Activated naive CD8-positive, alpha-beta T cell treated with anti-CD3 and anti-CD28 coated beads, Interleukin-2, amount 50 U/mL, for 24 hours (primary cell): ENCODE results near the gene SNAPC4.
A peak's percentile ranks its signal among the peaks of the same experiment; 100 is the strongest.

Source experiments
- ATAC-seq: fragments of 150-1000 bp; cut with Tn5 transposase; one replicate; pipeline ENCODE4 v1.10.0; 2021
- DNase-seq: peaks from one replicate; pipeline ENCODE4 v3.0.0; 2021
- H3K27ac Mint-ChIP-seq: one replicate; pipeline ENCODE4 v1.8.0; 2021; ENCODE audit warnings: mild to moderate bottlenecking, mixed read lengths
- H3K27me3 Mint-ChIP-seq: one replicate; pipeline ENCODE4 v1.8.0; 2021; ENCODE audit warnings: mixed read lengths
- H3K36me3 Mint-ChIP-seq: one replicate; pipeline ENCODE4 v1.8.0; 2021; ENCODE audit warnings: low read depth, mixed read lengths
- H3K4me1 Mint-ChIP-seq: one replicate; pipeline ENCODE4 v1.8.0; 2021; ENCODE audit warnings: mixed read lengths
- H3K4me3 Mint-ChIP-seq: one replicate; pipeline ENCODE4 v1.8.0; 2021; ENCODE audit warnings: mild to moderate bottlenecking, moderate library complexity, mixed read lengths
- H3K9me3 Mint-ChIP-seq: one replicate; pipeline ENCODE4 v1.8.0; 2021; ENCODE audit warnings: mixed read lengths

SNAPC4 gene

DNA sequence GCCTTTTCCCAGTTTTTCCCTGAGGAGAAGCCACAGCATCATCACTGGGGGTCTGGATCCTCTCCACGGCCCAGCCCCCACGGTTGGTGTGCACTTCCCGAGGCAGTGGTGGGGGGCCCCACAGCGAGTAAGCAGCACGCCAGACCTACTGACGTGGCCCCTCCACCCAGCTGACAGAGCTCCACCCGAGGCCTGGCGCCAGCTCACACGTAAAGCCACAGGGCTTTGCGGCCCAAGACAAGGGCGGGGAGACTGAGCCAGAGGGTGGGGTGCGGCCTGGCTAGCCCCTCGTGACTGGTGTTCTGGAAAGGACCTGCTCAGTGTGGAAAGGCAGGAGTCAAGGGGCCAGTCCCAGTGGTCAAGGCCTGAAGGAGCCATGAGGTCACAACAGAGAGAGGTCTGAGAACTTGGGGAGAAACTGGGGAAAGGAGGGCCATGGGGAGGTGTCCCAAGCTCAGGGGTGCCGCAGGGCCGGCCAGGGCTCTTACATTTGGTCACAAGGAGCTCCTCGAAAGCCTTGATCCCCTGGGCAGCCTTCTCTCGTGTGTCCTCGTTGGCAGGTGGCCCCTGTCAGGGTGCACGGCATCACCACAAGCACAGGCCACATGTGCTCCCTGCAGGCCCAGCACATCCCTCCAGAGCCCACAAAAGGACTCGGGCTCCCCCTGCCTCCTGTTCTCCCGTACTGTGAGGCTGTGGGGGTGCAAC, 5.5 kb downstream of the SNAPC4 start:
- Mint-ChIP-seq H3K27me3 (no peaks in the 10 kb centered on the region), H3K9me3 (no peaks in the 10 kb centered on the region), H3K4me3 (no peak overlapping the region), H3K4me1 (peaks cover 13% of the 10 kb centered on the region), H3K27ac (no peak overlapping the region), H3K36me3 (peaks cover 49% of the 10 kb centered on the region)
- no peak for DNase-seq
- no peak for ATAC-seq

DNA sequence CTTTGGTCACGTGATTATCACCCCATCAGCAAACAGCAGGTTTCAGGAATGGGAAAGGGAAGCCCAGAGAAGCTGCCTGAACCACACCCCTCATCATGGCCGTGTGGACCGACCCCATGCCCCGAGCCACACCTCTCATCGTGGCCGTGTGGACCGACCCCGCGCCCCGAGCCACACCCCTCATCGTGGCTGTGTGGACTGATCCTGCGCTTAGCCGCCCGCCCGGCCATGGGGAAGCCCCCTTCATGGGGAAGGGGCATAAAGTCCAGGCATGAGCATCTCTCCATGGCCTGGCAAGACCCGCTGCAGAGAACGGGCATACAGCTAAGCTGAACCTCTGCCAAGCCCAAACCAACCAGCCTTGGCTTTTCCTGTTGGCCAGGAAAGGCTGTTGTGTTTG, 6.4 kb downstream of the SNAPC4 start:
- Mint-ChIP-seq H3K27me3 (no peaks in the 10 kb centered on the region), H3K36me3 (peaks cover 47% of the 10 kb centered on the region), H3K4me3 (no peak overlapping the region), H3K9me3 (no peaks in the 10 kb centered on the region), H3K27ac (no peak overlapping the region), H3K4me1 (peaks cover 4% of the 10 kb centered on the region)
- no peak for DNase-seq
- ATAC-seq, result no peak

DNA sequence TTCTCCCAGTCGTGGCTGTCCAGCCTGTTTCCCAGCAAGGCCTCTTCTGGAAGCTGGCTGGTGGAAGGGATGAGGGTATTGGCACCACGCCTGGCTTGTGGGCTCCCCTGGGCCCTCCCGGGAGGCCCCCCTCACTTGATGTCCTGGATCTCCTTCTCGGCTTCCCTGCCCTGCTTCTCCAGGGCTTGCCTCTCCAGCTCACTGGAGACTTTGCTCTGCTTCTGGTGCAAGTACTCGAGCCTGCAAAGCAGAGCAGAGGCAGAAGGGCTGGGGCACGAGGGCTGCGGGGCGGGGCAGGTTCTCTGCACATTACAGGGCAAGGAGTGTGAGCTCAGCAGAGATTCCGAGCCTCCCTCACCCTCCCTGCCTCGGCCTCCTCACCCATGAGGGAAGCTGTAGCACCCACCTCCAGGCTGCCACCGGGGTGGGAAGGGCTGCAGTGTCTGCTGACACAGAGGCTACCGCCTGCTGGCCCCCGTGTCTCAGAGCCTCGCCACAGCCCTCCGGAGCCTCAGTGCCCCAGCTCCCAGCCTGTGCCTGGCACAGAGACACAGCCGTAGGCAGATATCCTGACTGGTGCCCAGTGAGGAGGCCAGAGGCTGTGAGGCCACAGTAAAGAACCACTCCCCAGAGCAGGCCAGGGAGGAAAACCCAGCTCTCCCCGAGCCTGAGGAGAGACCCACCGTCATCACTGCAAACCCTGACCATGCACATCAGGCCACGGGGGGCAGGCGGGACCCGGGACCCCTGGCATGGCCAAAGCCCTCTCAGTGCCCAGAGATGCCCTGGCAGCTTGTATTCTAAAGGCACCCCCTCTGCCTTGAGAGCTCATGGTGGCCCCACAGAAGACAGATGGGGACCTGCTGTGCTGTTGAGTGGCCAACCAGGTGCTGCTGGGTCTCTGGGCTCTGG, 7.2 kb downstream of the SNAPC4 start:
- no peak for ATAC-seq
- no peak for DNase-seq
- Mint-ChIP-seq H3K4me3 (no peak overlapping the region), H3K4me1 (no peaks in the 10 kb centered on the region), H3K36me3 (peaks cover 49% of the 10 kb centered on the region), H3K27ac (no peak overlapping the region), H3K27me3 (no peaks in the 10 kb centered on the region), H3K9me3 (no peaks in the 10 kb centered on the region)

DNA sequence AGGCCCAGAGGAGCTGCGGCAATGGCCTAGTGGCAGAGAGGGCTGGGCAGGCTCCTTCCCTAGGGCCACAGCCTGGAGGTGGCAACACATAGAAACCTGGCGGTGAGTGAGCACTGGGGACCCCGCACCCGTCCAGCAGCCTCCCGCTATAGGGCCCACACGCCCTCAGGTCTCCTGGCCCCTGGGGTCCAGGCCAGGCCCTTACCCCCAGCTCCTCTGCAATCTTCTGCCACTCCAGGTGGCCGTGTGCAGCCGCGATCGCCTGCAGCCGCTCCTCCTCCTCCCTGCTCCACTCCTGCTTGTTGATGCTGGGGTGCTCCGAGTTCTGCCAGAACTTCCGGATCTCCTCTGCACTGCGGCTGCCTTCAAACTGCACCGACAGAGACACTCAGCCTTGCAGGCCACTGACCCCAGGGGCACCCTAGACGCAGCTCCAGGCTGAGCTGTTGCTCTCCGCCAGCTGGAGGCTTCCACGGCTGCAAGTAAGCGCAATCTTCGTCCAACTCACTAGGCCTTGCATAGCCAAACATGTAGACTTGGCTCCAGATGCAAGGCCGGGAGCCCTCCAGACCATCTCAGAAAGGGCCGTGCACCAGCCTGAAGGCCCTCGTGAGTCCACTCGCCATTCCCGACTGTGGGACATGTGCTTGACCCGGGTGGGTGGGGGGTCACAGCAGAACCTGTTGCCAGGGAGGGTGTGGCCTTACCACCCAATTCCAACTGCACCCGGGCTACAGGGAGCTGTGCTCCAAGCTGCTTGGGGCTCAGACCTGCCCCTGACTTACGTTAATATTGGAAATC, 8.0 kb downstream of the SNAPC4 start:
- DNase-seq (no peak), ATAC-seq (no peak)
- H3K4me3 Mint-ChIP-seq, result no peak overlapping the region
- peaks cover 4% of the 10 kb centered on the region for H3K4me1 Mint-ChIP-seq
- no peak overlapping the region for H3K27ac Mint-ChIP-seq
- peaks cover 54% of the 10 kb centered on the region for H3K36me3 Mint-ChIP-seq
- no peaks in the 10 kb centered on the region for H3K27me3 Mint-ChIP-seq
- H3K9me3 Mint-ChIP-seq, result no peaks in the 10 kb centered on the region

DNA sequence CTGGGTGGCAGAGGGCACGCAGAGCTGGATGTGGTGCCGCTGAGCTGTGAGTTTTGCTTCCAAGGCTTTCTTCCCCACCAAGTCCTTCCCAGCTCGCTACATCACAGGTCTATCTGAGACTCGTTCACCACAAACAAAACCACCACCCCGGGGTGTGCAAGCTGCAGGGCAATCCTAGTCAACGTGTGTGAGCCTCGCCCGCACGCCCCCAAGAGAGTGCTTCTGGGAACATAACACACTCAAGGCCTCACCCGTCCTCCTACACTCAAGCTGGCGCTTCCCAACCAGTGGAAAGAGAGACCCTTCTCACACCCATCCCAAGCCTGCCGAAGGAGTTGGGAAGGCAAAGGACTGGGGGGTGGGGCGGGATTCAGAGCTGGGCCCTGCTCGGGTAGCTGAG, 10.6 kb downstream of the SNAPC4 start:
- peaks cover 23% of the 10 kb centered on the region for H3K4me1 Mint-ChIP-seq
- no peak overlapping the region for H3K27ac Mint-ChIP-seq
- no peaks in the 10 kb centered on the region for H3K9me3 Mint-ChIP-seq
- no peaks in the 10 kb centered on the region for H3K27me3 Mint-ChIP-seq
- H3K4me3 Mint-ChIP-seq, result no peak overlapping the region
- peaks cover 59% of the 10 kb centered on the region for H3K36me3 Mint-ChIP-seq
- DNase-seq (no peak), ATAC-seq (no peak)

DNA sequence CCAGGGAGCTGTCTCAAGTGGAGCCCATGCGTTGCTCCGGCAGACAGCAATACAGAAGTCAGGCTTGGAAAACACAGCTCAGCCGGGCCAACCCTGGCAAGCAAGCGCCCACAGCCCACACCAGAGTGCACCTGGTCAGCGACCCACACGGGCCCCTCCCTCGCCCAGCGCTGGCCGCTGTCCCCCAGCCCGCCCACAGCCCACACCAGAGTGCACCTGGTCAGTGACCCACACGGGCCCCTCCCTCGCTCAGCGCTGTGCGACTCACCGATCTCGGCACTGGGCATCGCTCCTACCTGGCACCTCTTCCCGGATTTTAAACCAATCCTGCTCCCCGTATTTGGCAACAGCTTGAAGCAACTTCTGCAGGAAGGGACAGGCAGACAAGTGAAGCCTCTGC, 12.8 kb downstream of the SNAPC4 start:
- no peaks in the 10 kb centered on the region for H3K27me3 Mint-ChIP-seq
- DNase-seq, result no peak
- peaks cover 23% of the 10 kb centered on the region for H3K4me1 Mint-ChIP-seq
- no peaks in the 10 kb centered on the region for H3K9me3 Mint-ChIP-seq
- no peak overlapping the region for H3K4me3 Mint-ChIP-seq
- ATAC-seq, result no peak
- H3K36me3 Mint-ChIP-seq, result peaks cover 61% of the 10 kb centered on the region
- H3K27ac Mint-ChIP-seq, result no peak overlapping the region

DNA sequence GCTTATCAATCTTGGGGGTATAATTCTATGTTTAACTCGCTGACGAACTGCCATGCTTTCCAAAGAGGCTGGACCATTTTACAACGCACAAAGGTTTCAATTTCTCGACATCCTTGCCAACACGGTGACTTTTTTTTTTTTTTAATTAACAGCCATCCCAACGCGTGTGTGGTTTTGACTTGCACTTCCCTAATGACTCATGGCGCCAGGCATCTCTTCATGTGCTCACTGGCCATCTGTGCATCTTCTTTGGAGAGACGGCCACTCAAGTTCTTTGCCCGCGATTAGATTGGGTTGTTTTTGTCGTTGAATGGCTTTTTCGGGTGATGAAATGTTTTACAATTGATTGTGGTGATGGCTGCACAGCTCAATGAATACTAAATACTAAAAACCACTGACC, 14.0 kb downstream of the SNAPC4 start:
- DNase-seq, result no peak
- Mint-ChIP-seq H3K4me3 (no peak overlapping the region), H3K27ac (peak overlapping the region; percentile 29), H3K27me3 (no peaks in the 10 kb centered on the region), H3K4me1 (peaks cover 23% of the 10 kb centered on the region), H3K36me3 (peaks cover 57% of the 10 kb centered on the region), H3K9me3 (no peaks in the 10 kb centered on the region)
- no peak for ATAC-seq

DNA sequence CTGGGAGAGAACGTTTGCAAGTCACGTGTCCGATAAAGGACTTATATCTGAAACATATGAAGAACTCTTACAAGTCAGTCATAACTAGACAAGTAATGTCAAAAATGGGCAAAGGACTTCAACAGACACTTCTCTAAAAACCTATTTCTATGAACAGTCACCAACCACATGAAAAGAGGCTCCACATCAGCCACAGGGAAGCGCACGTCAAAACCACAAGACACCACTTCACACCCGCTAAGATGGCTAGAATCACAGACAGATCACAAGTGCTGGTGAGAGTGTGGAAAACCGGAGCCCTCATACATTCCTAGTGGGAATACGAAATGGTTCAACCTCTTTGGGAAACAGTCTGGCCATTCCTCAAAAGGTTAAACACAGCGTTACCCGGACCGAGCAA, 15.0 kb downstream of the SNAPC4 start:
- H3K36me3 Mint-ChIP-seq, result peaks cover 56% of the 10 kb centered on the region
- ATAC-seq (peak; percentile 66), DNase-seq (no peak)
- H3K4me3 Mint-ChIP-seq, result peak overlapping the region; percentile 51
- no peaks in the 10 kb centered on the region for H3K9me3 Mint-ChIP-seq
- H3K27me3 Mint-ChIP-seq, result no peaks in the 10 kb centered on the region
- peaks cover 23% of the 10 kb centered on the region for H3K4me1 Mint-ChIP-seq
- peak overlapping the region; percentile 62 for H3K27ac Mint-ChIP-seq

DNA sequence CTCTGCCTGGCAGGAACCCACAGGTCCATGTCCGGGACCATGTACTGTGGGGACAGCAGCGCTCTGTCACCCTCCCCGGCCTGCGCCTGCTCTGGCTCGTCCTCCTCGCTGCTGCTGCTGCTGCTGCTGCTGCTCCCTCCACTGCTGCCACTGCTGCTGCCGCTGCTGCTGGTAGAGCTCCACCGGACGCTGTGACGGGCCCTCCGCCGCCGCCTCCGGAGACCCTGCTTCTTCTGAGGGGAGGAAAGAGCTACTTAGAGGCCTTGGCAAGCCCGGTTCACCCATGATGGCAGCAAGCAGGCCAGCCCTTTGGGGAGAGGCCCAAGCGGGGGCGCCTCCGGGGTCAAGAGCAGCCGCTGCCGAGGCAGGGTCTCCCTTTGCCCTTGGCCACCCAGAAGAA, 16.5 kb downstream of the SNAPC4 start:
- H3K4me1 Mint-ChIP-seq, result peaks cover 23% of the 10 kb centered on the region
- H3K9me3 Mint-ChIP-seq, result no peaks in the 10 kb centered on the region
- peaks cover 45% of the 10 kb centered on the region for H3K36me3 Mint-ChIP-seq
- no peak overlapping the region for H3K27ac Mint-ChIP-seq
- H3K4me3 Mint-ChIP-seq, result no peak overlapping the region
- ATAC-seq, result no peak
- H3K27me3 Mint-ChIP-seq, result no peaks in the 10 kb centered on the region
- DNase-seq, result no peak

DNA sequence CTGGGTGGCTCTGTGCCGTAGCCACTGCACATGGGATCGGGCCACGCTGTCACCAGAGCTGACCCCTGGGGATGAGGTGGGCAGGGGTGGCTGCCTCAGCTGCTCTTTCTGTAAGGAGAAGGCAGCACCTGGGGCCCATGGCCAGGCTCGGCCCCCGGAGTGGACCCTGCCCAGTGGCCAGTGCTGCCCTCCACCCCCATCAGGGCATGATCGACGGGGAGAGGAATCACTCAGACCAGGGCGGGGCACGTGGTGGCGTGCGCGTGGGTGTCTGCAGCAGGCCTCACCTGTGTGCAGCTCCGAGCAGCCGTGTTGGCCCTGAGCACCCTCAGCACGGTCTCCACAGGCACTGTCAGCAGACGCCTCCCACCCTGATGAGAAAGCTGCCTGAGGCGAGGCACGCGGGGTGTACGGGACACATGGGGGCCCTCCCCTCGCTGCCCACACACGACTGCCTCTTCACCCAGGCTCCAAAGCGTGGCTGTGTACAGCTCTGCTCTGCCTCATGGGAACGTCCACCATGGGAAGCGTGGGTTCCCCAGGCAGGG, 17.9 kb downstream of the SNAPC4 start:
- Mint-ChIP-seq H3K27me3 (no peaks in the 10 kb centered on the region), H3K36me3 (peaks cover 33% of the 10 kb centered on the region), H3K9me3 (no peaks in the 10 kb centered on the region), H3K4me3 (no peak overlapping the region), H3K27ac (no peak overlapping the region), H3K4me1 (peaks cover 19% of the 10 kb centered on the region)
- DNase-seq (no peak), ATAC-seq (no peak)

DNA sequence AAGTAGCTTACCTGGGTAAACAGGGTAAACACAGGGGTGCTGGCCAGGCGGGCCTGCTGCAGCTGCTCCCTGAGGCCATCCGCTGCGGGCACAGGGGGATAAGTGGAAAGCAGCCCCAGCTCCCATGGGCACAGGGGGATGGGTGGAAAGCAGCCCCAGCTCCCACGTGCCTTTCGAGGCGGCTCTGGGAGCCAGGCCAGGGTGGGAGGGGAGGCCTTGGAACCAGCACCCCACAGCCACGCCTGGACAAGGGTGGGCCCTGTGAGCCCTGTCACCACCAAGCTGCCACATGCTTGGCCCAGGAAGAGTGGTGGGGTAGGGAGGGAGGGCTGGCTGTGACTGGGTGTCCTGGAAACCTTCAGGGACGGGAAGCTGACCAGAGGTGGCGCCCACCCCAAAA, 18.7 kb downstream of the SNAPC4 start:
- H3K36me3 Mint-ChIP-seq, result peaks cover 29% of the 10 kb centered on the region
- H3K27me3 Mint-ChIP-seq, result no peaks in the 10 kb centered on the region
- no peak for DNase-seq
- H3K4me3 Mint-ChIP-seq, result no peak overlapping the region
- no peak overlapping the region for H3K27ac Mint-ChIP-seq
- no peaks in the 10 kb centered on the region for H3K9me3 Mint-ChIP-seq
- no peak for ATAC-seq
- H3K4me1 Mint-ChIP-seq, result peaks cover 18% of the 10 kb centered on the region

DNA sequence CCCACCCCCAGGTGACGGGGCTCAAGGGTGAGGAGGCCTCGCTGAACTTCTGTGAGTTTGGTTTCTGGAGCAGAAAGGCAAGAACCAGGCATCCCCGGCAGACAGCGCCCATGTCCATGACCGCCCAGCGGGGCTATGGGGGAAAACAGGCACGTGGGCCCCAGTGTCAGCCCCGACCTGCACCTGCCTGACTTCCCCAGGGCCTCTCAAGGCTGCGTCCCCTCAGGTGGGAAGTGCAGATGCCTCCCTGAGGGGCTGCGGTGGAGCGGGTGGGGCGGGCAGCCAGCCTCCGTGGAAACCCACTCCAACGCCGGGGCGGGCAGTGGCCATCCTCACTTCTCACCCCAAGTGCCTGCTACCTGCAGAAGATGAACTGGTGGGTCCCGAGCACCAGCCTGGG, 19.6 kb downstream of the SNAPC4 start:
- no peaks in the 10 kb centered on the region for H3K9me3 Mint-ChIP-seq
- peaks cover 20% of the 10 kb centered on the region for H3K36me3 Mint-ChIP-seq
- no peak overlapping the region for H3K4me3 Mint-ChIP-seq
- H3K27me3 Mint-ChIP-seq, result no peaks in the 10 kb centered on the region
- DNase-seq (no peak), ATAC-seq (no peak)
- no peak overlapping the region for H3K27ac Mint-ChIP-seq
- H3K4me1 Mint-ChIP-seq, result peaks cover 9% of the 10 kb centered on the region

DNA sequence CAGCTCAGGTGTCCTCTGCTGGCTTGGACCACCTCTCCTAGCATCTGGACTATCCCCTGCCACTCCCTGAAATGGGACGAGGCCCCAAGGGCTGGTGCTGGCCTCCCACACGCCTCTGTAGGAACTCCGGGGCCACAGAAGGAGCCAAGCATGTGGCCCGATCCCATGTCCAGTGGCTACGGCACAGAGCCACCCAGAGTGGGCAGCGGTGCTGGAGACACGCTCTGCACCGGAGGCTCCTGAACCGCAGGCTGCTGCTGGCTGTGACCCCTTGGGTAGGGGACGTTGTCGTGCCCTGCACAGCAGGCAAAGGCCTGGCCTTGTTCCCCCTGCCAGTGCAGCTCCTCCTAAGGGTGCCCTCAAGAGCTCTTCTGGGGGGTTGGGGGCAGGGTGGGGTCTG, 20.1 kb downstream of the SNAPC4 start:
- Mint-ChIP-seq H3K4me1 (peaks cover 4% of the 10 kb centered on the region), H3K27ac (no peak overlapping the region), H3K4me3 (no peak overlapping the region), H3K36me3 (peaks cover 16% of the 10 kb centered on the region), H3K27me3 (no peaks in the 10 kb centered on the region), H3K9me3 (no peaks in the 10 kb centered on the region)
- no peak for DNase-seq
- no peak for ATAC-seq

DNA sequence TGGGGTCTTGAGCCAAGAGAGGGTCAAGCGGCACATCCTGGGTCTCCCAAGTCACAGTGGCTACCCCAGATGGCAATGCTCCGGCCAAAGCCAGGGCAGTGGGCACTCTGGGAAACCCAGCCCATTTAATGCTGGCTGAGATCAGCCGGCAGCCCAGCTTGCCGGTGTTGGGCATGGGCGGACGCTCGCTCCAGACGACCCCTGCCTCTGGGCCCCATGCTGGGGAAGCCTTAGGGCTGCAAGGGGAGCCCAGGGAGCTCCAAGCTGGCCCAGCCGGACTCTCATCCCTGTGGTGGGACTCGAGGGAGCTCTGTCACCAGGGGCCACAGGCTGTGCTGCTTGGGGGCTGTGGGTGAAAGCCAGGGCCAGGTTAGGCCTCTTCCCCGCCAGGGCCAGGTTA, 20.6 kb downstream of the SNAPC4 start:
- ATAC-seq (no peak), DNase-seq (no peak)
- Mint-ChIP-seq H3K27me3 (no peaks in the 10 kb centered on the region), H3K36me3 (peaks cover 14% of the 10 kb centered on the region), H3K4me3 (no peak overlapping the region), H3K9me3 (no peaks in the 10 kb centered on the region), H3K4me1 (no peaks in the 10 kb centered on the region), H3K27ac (no peak overlapping the region)
